ENCODE results near the gene MYO1D. TPM values are rescaled to one million over a fixed set of nuclear protein-coding genes. Genes with fewer than 3 reads are reported as not detected.

Gene MYO1D
- total and polyA plus RNA-seq, 2 of the 13 experiments (the other 11 are each of a cell fraction or from before 2014, with no cell fraction given) = 13.2 to 17.3 TPM

DNA sequence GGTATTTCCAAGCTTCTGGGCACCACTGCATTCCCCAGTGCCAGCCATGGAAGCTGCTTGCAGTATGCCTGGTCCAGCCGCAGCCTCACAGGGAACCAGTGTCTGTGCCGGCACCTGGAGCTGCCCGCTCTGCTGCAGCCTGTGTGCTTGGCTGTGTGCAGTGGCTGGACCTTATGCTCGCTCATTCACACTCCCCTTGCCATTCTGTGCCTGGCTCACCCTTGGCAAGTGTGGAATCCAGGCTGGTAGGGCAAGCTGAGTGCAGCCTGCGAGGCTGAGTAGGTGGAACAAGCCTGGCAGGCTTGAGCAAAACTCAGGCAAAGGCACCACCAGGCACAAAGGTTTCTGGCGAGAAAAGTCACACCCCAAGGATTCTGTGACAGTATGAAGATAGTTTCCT, 144.0 kb downstream of the MYO1D start (continued):
- TF ChIP-seq ZNF33A (CRISPR knock-in tag; IDR thresholded peaks at IDR 0.05; ENCODE audit: borderline replicate concordance) (no peak), NFKBIZ (CRISPR knock-in tag; IDR thresholded peaks at IDR 0.05) (no peak), YY1 (IDR thresholded peaks at IDR 0.05; ENCODE audit: insufficient read depth, insufficient replicate concordance, low read depth, low read length) (no peak), ZNF138 (CRISPR knock-in tag; IDR thresholded peaks at IDR 0.05; ENCODE audit: low read depth) (no peak), RXRB (CRISPR knock-in tag; IDR thresholded peaks at IDR 0.05; ENCODE audit: borderline replicate concordance) (no peak), SALL1 (CRISPR knock-in tag; IDR thresholded peaks at IDR 0.05) (no peak)

DNA sequence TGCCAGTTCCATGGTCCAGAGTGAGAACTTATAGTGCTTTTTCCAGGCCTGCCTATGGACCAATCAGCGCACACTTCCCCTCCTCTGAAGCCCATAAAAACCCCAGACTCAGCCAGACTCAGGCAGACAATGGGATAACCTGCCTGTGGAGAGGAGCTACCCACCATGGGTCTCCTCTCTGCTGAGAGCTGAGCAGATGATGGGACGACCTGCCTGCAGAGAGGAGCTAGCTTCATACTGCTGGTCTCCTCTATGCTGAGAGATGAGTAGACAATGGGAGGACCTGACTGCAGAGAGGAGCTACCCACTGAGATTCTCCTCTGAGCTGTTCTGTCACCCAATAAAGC, 144.7 kb downstream of the MYO1D start:
- in situ Hi-C loops (cut with HindIII; ENCODE audit: extremely low pct_ligation_motif_present, low pct_unique_long_range_greater_than_20kb) = no loop called here
- H2AFZ ChIP-seq (ENCODE audit: low read length) = no peak overlapping the region
- H3K4me1 ChIP-seq (ENCODE audit: insufficient read depth, low read length) = no peaks in the 10 kb centered on the region
- no peak for DNase-seq (ENCODE audit: low spot score)
- H4K20me1 ChIP-seq (ENCODE audit: insufficient read depth, low read length) = no peaks in the 10 kb centered on the region
- intact Hi-C loops (cut with micrococcal nuclease; ENCODE audit: unreplicated experiment) = no loop called here
- BruUV-seq (replicated peaks) = no TSS peak
- no peak overlapping the region for H3K9ac ChIP-seq (ENCODE audit: insufficient read depth, low read depth, low read length)
- no peak overlapping the region for H3K4me2 ChIP-seq (ENCODE audit: low read depth, low read length)
- H3K27me3 ChIP-seq (ENCODE audit: control insufficient read depth in 1 of 2, insufficient read depth in 2 of 2, low read length in 2 of 2) = no peaks in the 10 kb centered on the region
- H3K4me3 ChIP-seq (replicated peaks in 1 of 3; ENCODE audit: insufficient read depth in 1 of 3, low read depth in 2 of 3, low read length in 3 of 3) = no peak overlapping the region
- H3K9me3 ChIP-seq (ENCODE audit: low read length) = no peaks in the 10 kb centered on the region
- no CpG with 5 or more reads among the region's 2 CpGs for WGBS (ENCODE audit: low lambda C conversion rate)
- no peak for FAIRE-seq
- H3K36me3 ChIP-seq (replicated peaks in 1 of 2; ENCODE audit: control insufficient read depth in 1 of 2, insufficient read depth in 2 of 2, low read length in 2 of 2) = no peaks in the 10 kb centered on the region
- CTCF ChIA-PET (ENCODE audit: low intra/inter-chr PET ratio, low total read pairs) = no interaction called here
- no peak overlapping the region for H3K27ac ChIP-seq (ENCODE audit: extremely low read length, insufficient read depth, low read length)
- ATAC-seq = no peak
- H3K79me2 ChIP-seq (ENCODE audit: insufficient read depth, low read length) = no peaks in the 10 kb centered on the region
- POLR2A ChIA-PET = no interaction called here
- TF ChIP-seq, protein P1, sequence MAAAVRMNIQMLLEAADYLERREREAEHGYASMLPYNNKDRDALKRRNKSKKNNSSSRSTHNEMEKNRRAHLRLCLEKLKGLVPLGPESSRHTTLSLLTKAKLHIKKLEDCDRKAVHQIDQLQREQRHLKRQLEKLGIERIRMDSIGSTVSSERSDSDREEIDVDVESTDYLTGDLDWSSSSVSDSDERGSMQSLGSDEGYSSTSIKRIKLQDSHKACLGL (CRISPR knock-in tag; IDR thresholded peaks at IDR 0.05) = no peak
- TF ChIP-seq, protein P2, sequence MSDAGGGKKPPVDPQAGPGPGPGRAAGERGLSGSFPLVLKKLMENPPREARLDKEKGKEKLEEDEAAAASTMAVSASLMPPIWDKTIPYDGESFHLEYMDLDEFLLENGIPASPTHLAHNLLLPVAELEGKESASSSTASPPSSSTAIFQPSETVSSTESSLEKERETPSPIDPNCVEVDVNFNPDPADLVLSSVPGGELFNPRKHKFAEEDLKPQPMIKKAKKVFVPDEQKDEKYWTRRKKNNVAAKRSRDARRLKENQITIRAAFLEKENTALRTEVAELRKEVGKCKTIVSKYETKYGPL (CRISPR knock-in tag; IDR thresholded peaks at IDR 0.05) = no peak
- TF ChIP-seq MZF1 (CRISPR knock-in tag; IDR thresholded peaks at IDR 0.05; ENCODE audit: borderline replicate concordance) (no peak), HDAC6 (IDR thresholded peaks at IDR 0.05; ENCODE audit: low read depth, low read length) (no peak), ZNF430 (CRISPR knock-in tag; IDR thresholded peaks at IDR 0.05) (no peak), CREM (IDR thresholded peaks at IDR 0.05) (no peak), CREM (CRISPR knock-in tag; IDR thresholded peaks at IDR 0.05) (no peak), PTBP1 (IDR thresholded peaks at IDR 0.05; ENCODE audit: low read depth, low read length, poor library complexity, severe bottlenecking) (no peak), ZNF672 (CRISPR knock-in tag; IDR thresholded peaks at IDR 0.05) (no peak), ZBTB38 (CRISPR knock-in tag; IDR thresholded peaks at IDR 0.05) (no peak), MTA1 (CRISPR knock-in tag; IDR thresholded peaks at IDR 0.05; ENCODE audit: borderline replicate concordance) (no peak), ZSCAN21 (CRISPR knock-in tag; IDR thresholded peaks at IDR 0.05; ENCODE audit: borderline replicate concordance) (no peak), KAT7 (CRISPR knock-in tag; IDR thresholded peaks at IDR 0.05; ENCODE audit: borderline replicate concordance) (no peak)
- TF ChIP-seq, protein P3, sequence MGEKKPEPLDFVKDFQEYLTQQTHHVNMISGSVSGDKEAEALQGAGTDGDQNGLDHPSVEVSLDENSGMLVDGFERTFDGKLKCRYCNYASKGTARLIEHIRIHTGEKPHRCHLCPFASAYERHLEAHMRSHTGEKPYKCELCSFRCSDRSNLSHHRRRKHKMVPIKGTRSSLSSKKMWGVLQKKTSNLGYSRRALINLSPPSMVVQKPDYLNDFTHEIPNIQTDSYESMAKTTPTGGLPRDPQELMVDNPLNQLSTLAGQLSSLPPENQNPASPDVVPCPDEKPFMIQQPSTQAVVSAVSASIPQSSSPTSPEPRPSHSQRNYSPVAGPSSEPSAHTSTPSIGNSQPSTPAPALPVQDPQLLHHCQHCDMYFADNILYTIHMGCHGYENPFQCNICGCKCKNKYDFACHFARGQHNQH (CRISPR knock-in tag; IDR thresholded peaks at IDR 0.05) = no peak
- TF ChIP-seq, protein P4, sequence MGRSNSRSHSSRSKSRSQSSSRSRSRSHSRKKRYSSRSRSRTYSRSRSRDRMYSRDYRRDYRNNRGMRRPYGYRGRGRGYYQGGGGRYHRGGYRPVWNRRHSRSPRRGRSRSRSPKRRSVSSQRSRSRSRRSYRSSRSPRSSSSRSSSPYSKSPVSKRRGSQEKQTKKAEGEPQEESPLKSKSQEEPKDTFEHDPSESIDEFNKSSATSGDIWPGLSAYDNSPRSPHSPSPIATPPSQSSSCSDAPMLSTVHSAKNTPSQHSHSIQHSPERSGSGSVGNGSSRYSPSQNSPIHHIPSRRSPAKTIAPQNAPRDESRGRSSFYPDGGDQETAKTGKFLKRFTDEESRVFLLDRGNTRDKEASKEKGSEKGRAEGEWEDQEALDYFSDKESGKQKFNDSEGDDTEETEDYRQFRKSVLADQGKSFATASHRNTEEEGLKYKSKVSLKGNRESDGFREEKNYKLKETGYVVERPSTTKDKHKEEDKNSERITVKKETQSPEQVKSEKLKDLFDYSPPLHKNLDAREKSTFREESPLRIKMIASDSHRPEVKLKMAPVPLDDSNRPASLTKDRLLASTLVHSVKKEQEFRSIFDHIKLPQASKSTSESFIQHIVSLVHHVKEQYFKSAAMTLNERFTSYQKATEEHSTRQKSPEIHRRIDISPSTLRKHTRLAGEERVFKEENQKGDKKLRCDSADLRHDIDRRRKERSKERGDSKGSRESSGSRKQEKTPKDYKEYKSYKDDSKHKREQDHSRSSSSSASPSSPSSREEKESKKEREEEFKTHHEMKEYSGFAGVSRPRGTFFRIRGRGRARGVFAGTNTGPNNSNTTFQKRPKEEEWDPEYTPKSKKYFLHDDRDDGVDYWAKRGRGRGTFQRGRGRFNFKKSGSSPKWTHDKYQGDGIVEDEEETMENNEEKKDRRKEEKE (IDR thresholded peaks at IDR 0.05) = no peak

Data from HepG2 (cell line).